Measurements from ENCODE around the gene PLCD4. TPM values are rescaled to one million over a fixed set of nuclear protein-coding genes. Genes with fewer than 3 reads are reported as not detected.

The PLCD4 gene
- total RNA-seq, 4 donors from 2014 or later: 21.6 to 60.9 (median 43.7) TPM

- H3K9me3 ChIP-seq: no peaks in the 10 kb centered on the region
- peaks cover 0 to 9% of the 10 kb centered on the region in 2 donors for H3K36me3 ChIP-seq
- DNase-seq: no peak
- H3K4me3 ChIP-seq: no peak overlapping the region
- in situ Hi-C loops (cut with MboI; ENCODE audit: low sequenced_read_pairs in 4 of 4): loop anchor here in 1 of 4 donors (10.0 kb wide), 1 partner anchor 291 kb away; the partner anchor contains the start of genes AAMP and PNKD
- H3K27me3 ChIP-seq: no peaks in the 10 kb centered on the region
- H3K27ac ChIP-seq: peak overlapping the region in 3 of 4 donors; percentile 95 to 96 (median 96)
- TF ChIP-seq CTCF (IDR thresholded peaks at IDR 0.05 in 4 of 5, conservative IDR thresholded peaks at IDR 0.05 in 1 of 5) (no peak), POLR2A (IDR thresholded peaks at IDR 0.05) (no peak)
- ATAC-seq: no peak
- H3K4me1 ChIP-seq: peaks cover 31% of the 10 kb centered on the region in 2 donors
- intact Hi-C loops (cut with DNase I; ENCODE audit: low total_unique reads): loop anchor here (5.0 kb wide), 2 partner anchors 274 to 349 kb away; partner anchors contain the start of genes ARPC2 and TMBIM1
Measured at GRCh38 chr2:218566296-218566695, 41.4 kb upstream of the PLCD4 start.

GRCh38 chr2:218567797-218568189 lies 39.9 kb upstream of the PLCD4 start:
- intact Hi-C loops (cut with DNase I; ENCODE audit: low total_unique reads) (loop anchor here (1.0 to 5.0 kb wide), 5 partner anchors 91 to 593 kb away; partner anchors contain the start of genes ARPC2, BCS1L, NHEJ1 and TMBIM1), in situ Hi-C loops (cut with MboI; ENCODE audit: low sequenced_read_pairs in 4 of 4) (loop anchor here in 1 of 4 donors (10.0 kb wide), 1 partner anchor 293 kb away; the partner anchor contains the start of genes AAMP and PNKD)
- TF ChIP-seq POLR2A (IDR thresholded peaks at IDR 0.05): no peak
- no peak for TF ChIP-seq CTCF (IDR thresholded peaks at IDR 0.05 in 4 of 5, conservative IDR thresholded peaks at IDR 0.05 in 1 of 5)
- peaks cover 0 to 6% of the 10 kb centered on the region in 2 donors for H3K36me3 ChIP-seq
- H3K27me3 ChIP-seq: no peaks in the 10 kb centered on the region
- peaks cover 31 to 37% of the 10 kb centered on the region in 2 donors for H3K4me1 ChIP-seq
- H3K27ac ChIP-seq: peak overlapping the region; percentile 94 to 96 (median 96)
- DNase-seq (no peak), ATAC-seq (peak; percentile 28 to 43)
- H3K4me3 ChIP-seq: peak overlapping the region; percentile 77 to 87 (median 78)
- no peaks in the 10 kb centered on the region for H3K9me3 ChIP-seq

GRCh38 chr2:218568190-218569037 lies 39.3 kb upstream of the PLCD4 start, which contains the start of the genes CNOT9 and USP37:
CNOT9 (plus strand) TSS chr2:218568839; CDS start chr2:218568955, 116 bp downstream.
USP37 (minus strand) TSS chr2:218568351; CDS start chr2:218558653, 9,698 bp downstream.
- peak; percentile 99 for DNase-seq
- in situ Hi-C loops (cut with MboI; ENCODE audit: low sequenced_read_pairs in 4 of 4): loop anchor here in 1 of 4 donors (10.0 kb wide), 1 partner anchor 294 kb away; the partner anchor contains the start of genes AAMP and PNKD
- peak; percentile 89 to 95 for ATAC-seq
- Histone ChIP-seq H3K4me3 (peak within 1 kb of the TSS; percentile 77 to 90 (median 78)), H3K9me3 (no peaks in the 10 kb centered on the region), H3K36me3 (peaks cover 0 to 6% of the 10 kb centered on the region in 2 donors), H3K27me3 (no peaks in the 10 kb centered on the region), H3K27ac (peak within 1 kb of the TSS; percentile 94 to 96 (median 96)), H3K4me1 (peaks cover 31 to 44% of the 10 kb centered on the region in 2 donors)
- TF ChIP-seq CTCF (IDR thresholded peaks at IDR 0.05 in 4 of 5, conservative IDR thresholded peaks at IDR 0.05 in 1 of 5) (no peak), POLR2A (IDR thresholded peaks at IDR 0.05) (peak; percentile 75)
- intact Hi-C loops (cut with DNase I; ENCODE audit: low total_unique reads): loop anchor here (1.0 to 5.0 kb wide), 5 partner anchors 90 to 592 kb away; partner anchors contain the start of genes ARPC2, BCS1L, NHEJ1 and TMBIM1

GRCh38 chr2:218569038-218569431 lies 38.7 kb upstream of the PLCD4 start:
- peak overlapping the region; percentile 94 to 96 (median 96) for H3K27ac ChIP-seq
- TF ChIP-seq POLR2A (IDR thresholded peaks at IDR 0.05) (no peak), CTCF (IDR thresholded peaks at IDR 0.05 in 4 of 5, conservative IDR thresholded peaks at IDR 0.05 in 1 of 5) (no peak)
- DNase-seq (peak; percentile 12 to 31), ATAC-seq (peak; percentile 8 to 9)
- intact Hi-C loops (cut with DNase I; ENCODE audit: low total_unique reads) (loop anchor here (2.0 to 5.0 kb wide), 3 partner anchors 90 to 352 kb away; partner anchors contain the start of genes ARPC2, BCS1L, TMBIM1 and ZNF142), in situ Hi-C loops (cut with MboI; ENCODE audit: low sequenced_read_pairs in 4 of 4) (loop anchor here in 1 of 4 donors (10.0 kb wide), 1 partner anchor 294 kb away; the partner anchor contains the start of genes AAMP and PNKD)
- peaks cover 36 to 50% of the 10 kb centered on the region in 2 donors for H3K4me1 ChIP-seq
- H3K36me3 ChIP-seq: peaks cover 0 to 6% of the 10 kb centered on the region in 2 donors
- no peaks in the 10 kb centered on the region for H3K9me3 ChIP-seq
- H3K27me3 ChIP-seq: no peaks in the 10 kb centered on the region
- H3K4me3 ChIP-seq: peak overlapping the region; percentile 77 to 90 (median 78)

Measured in gastrocnemius medialis (tissue), 4 donors.